Panc1 (cell line): ENCODE measurements around the gene CEP250. TPM values are rescaled to one million over a fixed set of nuclear protein-coding genes. Genes with fewer than 3 reads are reported as not detected.

Source experiments
- ATAC-seq: fragments of 200-7000 bp; cut with Tn5 transposase; 2 replicates; pipeline ENCODE4 v1.9.1; 2020; ENCODE audit warnings: mild to moderate bottlenecking, moderate library complexity
- BruUV-seq: library from RNA; stranded (reverse); fragments of 400-500 nt; replicated peaks from 2 replicates; lab custom pipeline; 2021; lab: Mats Ljungman, UMichigan
- CTCF ChIA-PET: fragments of 300-600 bp; sonication (Branson Sonifier 250); formaldehyde crosslinking; loops from one replicate; lab custom pipeline; 2022; ENCODE audit warnings: antibody characterized with exemption; lab: Charles Lee
- POLR2A ChIA-PET: fragments of 300-600 bp; sonication (Branson Sonifier 250); formaldehyde crosslinking; loops from one replicate; lab custom pipeline; 2022; ENCODE audit warnings: antibody characterized with exemption; lab: Charles Lee
- DNase-seq: peaks from one replicate; pipeline ENCODE4 v3.0.0-alpha.2; 2010; ENCODE audit warnings: low read depth, low spot score
- H3K27ac ChIP-seq: 2 replicates; pipeline ENCODE4 v1.5.1; 2011; ENCODE audit warnings: mild to moderate bottlenecking, low read length, inconsistent platforms
- H3K27me3 ChIP-seq: fragments of 200-500 bp; sonication (Bioruptor generic); 2 replicates; pipeline ENCODE4 v1.6.0; 2014; ENCODE audit warnings: low read length, inconsistent platforms; ENCODE audit not compliant: control insufficient read depth, insufficient read depth
- H3K36me3 ChIP-seq: fragments of 200-500 bp; sonication (Bioruptor generic); 2 replicates; pipeline ENCODE4 v1.5.1; 2014; ENCODE audit warnings: inconsistent platforms, mild to moderate bottlenecking, low read length, moderate library complexity; ENCODE audit not compliant: control insufficient read depth, insufficient read depth
- H3K4me1 ChIP-seq: 2 replicates; pipeline ENCODE4 v1.5.1; 2011; ENCODE audit warnings: inconsistent platforms, mild to moderate bottlenecking, low read length, moderate library complexity; ENCODE audit not compliant: control insufficient read depth, insufficient read depth
- H3K4me3 ChIP-seq, 2 experiments: 2 replicates each; pipeline ENCODE4 v1.5.1; 2011 to 2012; ENCODE audit warnings: low read depth in 2 of 2, low read length in 2 of 2, mild to moderate bottlenecking in 2 of 2, inconsistent platforms in 1 of 2, moderate library complexity in 1 of 2
- H3K9me3 ChIP-seq: fragments of 200-500 bp; sonication (Bioruptor generic); 2 replicates; pipeline ENCODE4 v1.5.1; 2014; ENCODE audit warnings: low read depth, mild to moderate bottlenecking, inconsistent platforms, low read length, moderate library complexity; ENCODE audit not compliant: control insufficient read depth, insufficient read depth
- POLR2AphosphoS5 ChIP-seq: IDR thresholded peaks from 2 replicates; pipeline ENCODE4 v1.6.1; 2012; ENCODE audit warnings: mild to moderate bottlenecking, low read depth, low read length, moderate library complexity
- SIN3A ChIP-seq: IDR thresholded peaks from 2 replicates; pipeline ENCODE4 v1.6.1; 2012; ENCODE audit warnings: low read depth, mild to moderate bottlenecking, low read length, moderate library complexity, borderline replicate concordance; ENCODE audit not compliant: insufficient read depth
- TCF7L2 ChIP-seq: IDR thresholded peaks from 2 replicates; pipeline ENCODE4 v1.6.1; 2011; ENCODE audit warnings: mild to moderate bottlenecking, low read depth, low read length, inconsistent platforms
- in situ Hi-C: cut with HindIII; loops from 2 replicates; pipeline ENCODE4 v1.10.0; 2016; ENCODE audit warnings: low sequenced_read_pairs, low pct_unique_long_range_greater_than_20kb
- intact Hi-C: fragments of 100-400 bp; cut with micrococcal nuclease; formaldehyde crosslinking; loops from one replicate; pipeline ENCODE4 v1.10.0; 2022; ENCODE audit not compliant: unreplicated experiment
- total RNA-seq: library from RNA; stranded (reverse); gene quantifications from one replicate; pipeline ENCODE4 v1.2.1, GENCODE V29; 2021; ENCODE audit not compliant: unreplicated experiment
- TF ChIP-seq, protein P1 (sequence below), 2 experiments: IDR thresholded peaks; 2 replicates each; pipeline ENCODE4 v1.6.1; 2011 to 2012; ENCODE audit warnings: low read depth in 2 of 2, control low read depth in 1 of 2, low read length in 1 of 2, mild to moderate bottlenecking in 1 of 2, moderate library complexity in 1 of 2; ENCODE audit not compliant: insufficient read depth in 1 of 2
- TF ChIP-seq, protein P2 (sequence below): fragments of 450-650 bp; IDR thresholded peaks from 2 replicates; pipeline ENCODE4 v1.5.1; 2017; ENCODE audit warnings: mild to moderate bottlenecking

CEP250 gene
- total RNA-seq, 1 experiment from 2014 or later: 82.5 TPM

DNA sequence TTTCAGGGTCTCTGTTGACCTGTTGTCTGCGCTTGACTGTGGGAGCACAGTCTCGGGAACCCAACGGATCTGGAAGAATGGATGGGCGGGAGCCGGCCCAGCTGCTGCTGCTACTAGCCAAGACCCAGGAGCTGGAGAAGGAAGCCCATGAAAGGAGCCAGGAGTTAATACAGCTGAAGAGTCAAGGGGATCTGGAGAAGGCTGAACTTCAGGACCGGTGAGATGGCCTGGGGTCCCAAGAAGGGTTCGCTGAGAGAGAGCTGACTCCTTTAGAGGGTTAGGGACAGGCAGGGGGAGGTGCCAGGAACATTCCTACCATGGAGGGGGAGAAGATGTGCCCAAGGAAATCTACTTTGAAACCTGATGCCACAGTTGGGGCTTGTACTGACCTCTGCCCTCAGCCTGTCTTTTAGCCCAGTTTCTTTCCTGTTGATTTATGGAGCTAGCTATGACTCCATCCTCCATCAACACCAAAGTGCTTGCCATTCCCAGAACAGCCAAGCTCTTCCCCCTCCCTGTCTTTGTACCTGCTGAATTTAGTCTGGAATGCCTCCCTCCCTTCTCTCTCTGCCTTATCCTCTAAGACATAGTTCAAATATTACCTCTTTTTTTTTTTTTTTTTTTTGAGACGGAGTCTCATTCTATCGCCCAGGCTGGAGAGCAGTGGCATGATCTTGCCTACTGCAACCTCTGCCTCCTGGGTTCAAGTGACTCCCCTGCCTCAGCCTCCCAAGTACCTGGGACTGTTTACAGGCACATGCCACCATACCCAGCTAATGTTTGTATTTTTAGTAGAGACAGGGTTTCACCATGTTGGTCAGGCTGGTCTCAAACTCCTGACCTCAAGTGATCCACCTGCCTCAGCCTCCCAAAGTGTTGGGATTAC lies 12.2 kb downstream of the CEP250 start:
- ATAC-seq: no peak
- in situ Hi-C loops (no loop called here), intact Hi-C loops (no loop called here)

GRCh38 chr20:35468671-35469334 lies 13.4 kb downstream of the CEP250 start:
- no peaks in the 10 kb centered on the region for H3K9me3 ChIP-seq
- ATAC-seq (no peak), DNase-seq (no peak)
- no peaks in the 10 kb centered on the region for H3K27me3 ChIP-seq
- CTCF ChIA-PET: interaction anchor here (0.6 kb wide), 1 partner anchor 16 kb away, joined by 3 read pairs; no protein-coding TSS in a partner anchor
- no TSS peak for BruUV-seq
- intact Hi-C loops: no loop called here
- TF ChIP-seq, protein P1, sequence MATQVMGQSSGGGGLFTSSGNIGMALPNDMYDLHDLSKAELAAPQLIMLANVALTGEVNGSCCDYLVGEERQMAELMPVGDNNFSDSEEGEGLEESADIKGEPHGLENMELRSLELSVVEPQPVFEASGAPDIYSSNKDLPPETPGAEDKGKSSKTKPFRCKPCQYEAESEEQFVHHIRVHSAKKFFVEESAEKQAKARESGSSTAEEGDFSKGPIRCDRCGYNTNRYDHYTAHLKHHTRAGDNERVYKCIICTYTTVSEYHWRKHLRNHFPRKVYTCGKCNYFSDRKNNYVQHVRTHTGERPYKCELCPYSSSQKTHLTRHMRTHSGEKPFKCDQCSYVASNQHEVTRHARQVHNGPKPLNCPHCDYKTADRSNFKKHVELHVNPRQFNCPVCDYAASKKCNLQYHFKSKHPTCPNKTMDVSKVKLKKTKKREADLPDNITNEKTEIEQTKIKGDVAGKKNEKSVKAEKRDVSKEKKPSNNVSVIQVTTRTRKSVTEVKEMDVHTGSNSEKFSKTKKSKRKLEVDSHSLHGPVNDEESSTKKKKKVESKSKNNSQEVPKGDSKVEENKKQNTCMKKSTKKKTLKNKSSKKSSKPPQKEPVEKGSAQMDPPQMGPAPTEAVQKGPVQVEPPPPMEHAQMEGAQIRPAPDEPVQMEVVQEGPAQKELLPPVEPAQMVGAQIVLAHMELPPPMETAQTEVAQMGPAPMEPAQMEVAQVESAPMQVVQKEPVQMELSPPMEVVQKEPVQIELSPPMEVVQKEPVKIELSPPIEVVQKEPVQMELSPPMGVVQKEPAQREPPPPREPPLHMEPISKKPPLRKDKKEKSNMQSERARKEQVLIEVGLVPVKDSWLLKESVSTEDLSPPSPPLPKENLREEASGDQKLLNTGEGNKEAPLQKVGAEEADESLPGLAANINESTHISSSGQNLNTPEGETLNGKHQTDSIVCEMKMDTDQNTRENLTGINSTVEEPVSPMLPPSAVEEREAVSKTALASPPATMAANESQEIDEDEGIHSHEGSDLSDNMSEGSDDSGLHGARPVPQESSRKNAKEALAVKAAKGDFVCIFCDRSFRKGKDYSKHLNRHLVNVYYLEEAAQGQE (IDR thresholded peaks at IDR 0.05; ENCODE audit: insufficient read depth in 1 of 2, low read depth in 2 of 2, low read length in 1 of 2): no peak
- TF ChIP-seq POLR2AphosphoS5 (no peak), SIN3A (no peak), TCF7L2 (no peak)
- TF ChIP-seq, protein P2, sequence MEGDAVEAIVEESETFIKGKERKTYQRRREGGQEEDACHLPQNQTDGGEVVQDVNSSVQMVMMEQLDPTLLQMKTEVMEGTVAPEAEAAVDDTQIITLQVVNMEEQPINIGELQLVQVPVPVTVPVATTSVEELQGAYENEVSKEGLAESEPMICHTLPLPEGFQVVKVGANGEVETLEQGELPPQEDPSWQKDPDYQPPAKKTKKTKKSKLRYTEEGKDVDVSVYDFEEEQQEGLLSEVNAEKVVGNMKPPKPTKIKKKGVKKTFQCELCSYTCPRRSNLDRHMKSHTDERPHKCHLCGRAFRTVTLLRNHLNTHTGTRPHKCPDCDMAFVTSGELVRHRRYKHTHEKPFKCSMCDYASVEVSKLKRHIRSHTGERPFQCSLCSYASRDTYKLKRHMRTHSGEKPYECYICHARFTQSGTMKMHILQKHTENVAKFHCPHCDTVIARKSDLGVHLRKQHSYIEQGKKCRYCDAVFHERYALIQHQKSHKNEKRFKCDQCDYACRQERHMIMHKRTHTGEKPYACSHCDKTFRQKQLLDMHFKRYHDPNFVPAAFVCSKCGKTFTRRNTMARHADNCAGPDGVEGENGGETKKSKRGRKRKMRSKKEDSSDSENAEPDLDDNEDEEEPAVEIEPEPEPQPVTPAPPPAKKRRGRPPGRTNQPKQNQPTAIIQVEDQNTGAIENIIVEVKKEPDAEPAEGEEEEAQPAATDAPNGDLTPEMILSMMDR: no peak
- H3K4me1 ChIP-seq: peaks cover 3% of the 10 kb centered on the region; the same call in 1 of the 2 replicates
- H3K36me3 ChIP-seq: peaks cover 16% of the 10 kb centered on the region
- H3K27ac ChIP-seq: no peak overlapping the region
- in situ Hi-C loops: no loop called here
- POLR2A ChIA-PET: no interaction called here
- no peak overlapping the region for H3K4me3 ChIP-seq

More for the DNA sequence above, 12.2 kb downstream of the CEP250 start:
- peaks cover 3% of the 10 kb centered on the region; the same call in 1 of the 2 replicates for H3K4me1 ChIP-seq
- POLR2A ChIA-PET: no interaction called here
- DNase-seq: no peak
- no peaks in the 10 kb centered on the region for H3K27me3 ChIP-seq
- peaks cover 16% of the 10 kb centered on the region for H3K36me3 ChIP-seq
- BruUV-seq: no TSS peak
- TF ChIP-seq, protein P2: no peak
- TF ChIP-seq TCF7L2 (no peak), POLR2AphosphoS5 (no peak), SIN3A (no peak)
- TF ChIP-seq, protein P1 (IDR thresholded peaks at IDR 0.05; ENCODE audit: insufficient read depth in 1 of 2, low read depth in 2 of 2, low read length in 1 of 2): no peak
- no peak overlapping the region for H3K27ac ChIP-seq
- no peak overlapping the region for H3K4me3 ChIP-seq
- H3K9me3 ChIP-seq: no peaks in the 10 kb centered on the region
- CTCF ChIA-PET: interaction anchor here (0.7 kb wide), 1 partner anchor 45 kb away, joined by 4 read pairs; no protein-coding TSS in a partner anchor
